ENCODE data around the gene GTPBP2.
A peak's percentile ranks its signal among the peaks of the same experiment; 100 is the strongest.

Gene GTPBP2

DNA sequence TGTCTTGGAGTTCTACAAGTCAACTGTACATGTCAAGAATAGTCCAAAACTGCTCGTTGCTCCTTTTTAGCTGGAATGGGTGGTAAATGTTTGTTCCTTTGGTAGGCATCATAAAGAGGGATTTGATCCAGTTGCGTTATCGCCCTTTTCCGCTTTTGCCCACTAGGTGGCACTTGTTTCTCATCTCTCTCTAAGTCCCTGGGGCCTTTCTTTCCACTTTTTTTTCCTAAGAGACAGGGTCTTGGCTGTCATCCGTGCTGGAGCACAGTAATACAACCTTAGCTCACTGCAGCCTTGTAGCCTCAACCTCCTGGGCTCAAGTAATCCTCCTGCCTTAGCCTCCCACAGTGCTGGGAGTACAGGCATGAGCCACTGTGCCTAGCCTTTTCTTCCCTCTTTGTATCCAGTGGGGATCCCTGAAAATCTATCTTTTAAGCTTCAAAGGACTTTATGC is 20.7 kb downstream of the GTPBP2 start:
- peak; percentile 37 to 62 for DNase-seq (ENCODE audit: low read depth in 1 of 2, low spot score in 1 of 2)
- no peaks in the 10 kb centered on the region for H3K27me3 ChIP-seq (ENCODE audit: insufficient read depth, poor library complexity, severe bottlenecking)
- H3K27ac ChIP-seq (replicated peaks), result no peak overlapping the region
- H3K4me3 ChIP-seq (replicated peaks; ENCODE audit: insufficient read depth, low read length), result no peak overlapping the region
- TF ChIP-seq GABPA (IDR thresholded peaks at IDR 0.05; ENCODE audit: low read depth), result no peak
- TF ChIP-seq, protein P1, sequence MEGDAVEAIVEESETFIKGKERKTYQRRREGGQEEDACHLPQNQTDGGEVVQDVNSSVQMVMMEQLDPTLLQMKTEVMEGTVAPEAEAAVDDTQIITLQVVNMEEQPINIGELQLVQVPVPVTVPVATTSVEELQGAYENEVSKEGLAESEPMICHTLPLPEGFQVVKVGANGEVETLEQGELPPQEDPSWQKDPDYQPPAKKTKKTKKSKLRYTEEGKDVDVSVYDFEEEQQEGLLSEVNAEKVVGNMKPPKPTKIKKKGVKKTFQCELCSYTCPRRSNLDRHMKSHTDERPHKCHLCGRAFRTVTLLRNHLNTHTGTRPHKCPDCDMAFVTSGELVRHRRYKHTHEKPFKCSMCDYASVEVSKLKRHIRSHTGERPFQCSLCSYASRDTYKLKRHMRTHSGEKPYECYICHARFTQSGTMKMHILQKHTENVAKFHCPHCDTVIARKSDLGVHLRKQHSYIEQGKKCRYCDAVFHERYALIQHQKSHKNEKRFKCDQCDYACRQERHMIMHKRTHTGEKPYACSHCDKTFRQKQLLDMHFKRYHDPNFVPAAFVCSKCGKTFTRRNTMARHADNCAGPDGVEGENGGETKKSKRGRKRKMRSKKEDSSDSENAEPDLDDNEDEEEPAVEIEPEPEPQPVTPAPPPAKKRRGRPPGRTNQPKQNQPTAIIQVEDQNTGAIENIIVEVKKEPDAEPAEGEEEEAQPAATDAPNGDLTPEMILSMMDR (IDR thresholded peaks at IDR 0.05; ENCODE audit: insufficient read depth, low read length), result peak; percentile 80

- H3K4me3 ChIP-seq (replicated peaks; ENCODE audit: insufficient read depth, low read length), result no peak overlapping the region
- DNase-seq (ENCODE audit: low read depth in 1 of 2, low spot score in 1 of 2), result no peak
- TF ChIP-seq, protein P1 (IDR thresholded peaks at IDR 0.05; ENCODE audit: insufficient read depth, low read length), result no peak
- TF ChIP-seq REST (IDR thresholded peaks at IDR 0.05; ENCODE audit: insufficient replicate concordance, low read depth) (no peak), POLR2AphosphoS5 (IDR thresholded peaks at IDR 0.05; ENCODE audit: low read depth) (no peak), SPI1 (IDR thresholded peaks at IDR 0.05; ENCODE audit: borderline replicate concordance, low read depth) (no peak), GABPA (IDR thresholded peaks at IDR 0.05; ENCODE audit: low read depth) (no peak)
- no peaks in the 10 kb centered on the region for H3K27me3 ChIP-seq (ENCODE audit: insufficient read depth, poor library complexity, severe bottlenecking)
- no peak overlapping the region for H3K27ac ChIP-seq (replicated peaks)
These were observed 23.0 kb downstream of the GTPBP2 start for GRCh38 chr6:43606019-43606418.

DNA sequence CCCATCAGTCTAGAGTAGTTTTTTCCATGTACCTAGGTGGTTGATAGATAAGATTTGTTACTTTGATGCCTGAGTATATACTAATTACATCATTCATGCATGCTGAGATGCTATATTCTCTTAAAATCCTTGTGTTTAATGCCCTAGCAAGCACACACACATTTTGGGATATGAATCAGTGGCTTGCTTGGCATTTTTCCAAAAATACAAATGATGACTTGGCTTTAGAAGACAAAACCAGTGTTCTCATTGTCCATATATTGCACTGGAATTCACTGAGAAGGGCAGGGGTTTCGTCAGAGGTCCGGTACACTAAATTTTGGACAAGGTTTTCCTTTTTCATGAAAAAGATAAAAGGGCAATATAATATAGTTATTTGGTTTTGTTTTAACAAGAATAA is 24.9 kb downstream of the GTPBP2 start:
- Histone ChIP-seq H3K27me3 (ENCODE audit: insufficient read depth, poor library complexity, severe bottlenecking) (no peaks in the 10 kb centered on the region), H3K27ac (replicated peaks) (no peak overlapping the region), H3K4me3 (replicated peaks; ENCODE audit: insufficient read depth, low read length) (no peak overlapping the region)
- no peak for DNase-seq (ENCODE audit: low read depth in 1 of 2, low spot score in 1 of 2)
- TF ChIP-seq GABPA (IDR thresholded peaks at IDR 0.05; ENCODE audit: low read depth) (no peak), POLR2AphosphoS5 (IDR thresholded peaks at IDR 0.05; ENCODE audit: low read depth) (no peak), REST (IDR thresholded peaks at IDR 0.05; ENCODE audit: insufficient replicate concordance, low read depth) (no peak), SPI1 (IDR thresholded peaks at IDR 0.05; ENCODE audit: borderline replicate concordance, low read depth) (no peak)
- TF ChIP-seq, protein P1 (IDR thresholded peaks at IDR 0.05; ENCODE audit: insufficient read depth, low read length), result no peak

DNA sequence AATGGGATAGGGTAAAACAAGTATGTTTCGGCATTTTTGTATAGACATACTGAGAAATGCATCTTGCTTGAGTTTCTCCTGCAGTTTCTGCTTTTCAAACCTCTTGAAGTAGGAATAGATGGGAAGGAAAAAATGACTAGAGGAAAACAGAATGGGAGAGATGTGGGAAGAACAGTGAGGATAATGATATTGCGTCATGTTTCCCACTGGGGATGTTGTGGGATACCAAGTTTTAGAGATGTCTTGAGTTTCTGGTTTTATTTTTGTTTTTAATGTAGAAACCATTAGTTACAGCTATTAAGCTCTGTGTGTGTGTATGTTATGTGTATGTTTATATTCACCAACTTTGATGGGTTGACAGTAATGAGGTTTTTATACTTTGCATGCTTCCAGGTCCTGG is 28.5 kb downstream of the GTPBP2 start:
- H3K4me3 ChIP-seq (replicated peaks; ENCODE audit: insufficient read depth, low read length), result no peak overlapping the region
- H3K27ac ChIP-seq (replicated peaks), result no peak overlapping the region
- no peak for DNase-seq (ENCODE audit: low read depth in 1 of 2, low spot score in 1 of 2)
- no peaks in the 10 kb centered on the region for H3K27me3 ChIP-seq (ENCODE audit: insufficient read depth, poor library complexity, severe bottlenecking)
- TF ChIP-seq SPI1 (IDR thresholded peaks at IDR 0.05; ENCODE audit: borderline replicate concordance, low read depth) (no peak), POLR2AphosphoS5 (IDR thresholded peaks at IDR 0.05; ENCODE audit: low read depth) (no peak), REST (IDR thresholded peaks at IDR 0.05; ENCODE audit: insufficient replicate concordance, low read depth) (no peak), GABPA (IDR thresholded peaks at IDR 0.05; ENCODE audit: low read depth) (no peak)
- TF ChIP-seq, protein P1 (IDR thresholded peaks at IDR 0.05; ENCODE audit: insufficient read depth, low read length), result no peak

Data from HL-60 (cell line).